ENCODE results near the gene MRPS26. TPM values are rescaled to one million over a fixed set of nuclear protein-coding genes. Genes with fewer than 3 reads are reported as not detected.

MRPS26 gene
- total and polyA plus RNA-seq, 2 of the 13 experiments (the other 11 are each of a cell fraction or from before 2014, with no cell fraction given): 89.8 to 187 TPM

DNA sequence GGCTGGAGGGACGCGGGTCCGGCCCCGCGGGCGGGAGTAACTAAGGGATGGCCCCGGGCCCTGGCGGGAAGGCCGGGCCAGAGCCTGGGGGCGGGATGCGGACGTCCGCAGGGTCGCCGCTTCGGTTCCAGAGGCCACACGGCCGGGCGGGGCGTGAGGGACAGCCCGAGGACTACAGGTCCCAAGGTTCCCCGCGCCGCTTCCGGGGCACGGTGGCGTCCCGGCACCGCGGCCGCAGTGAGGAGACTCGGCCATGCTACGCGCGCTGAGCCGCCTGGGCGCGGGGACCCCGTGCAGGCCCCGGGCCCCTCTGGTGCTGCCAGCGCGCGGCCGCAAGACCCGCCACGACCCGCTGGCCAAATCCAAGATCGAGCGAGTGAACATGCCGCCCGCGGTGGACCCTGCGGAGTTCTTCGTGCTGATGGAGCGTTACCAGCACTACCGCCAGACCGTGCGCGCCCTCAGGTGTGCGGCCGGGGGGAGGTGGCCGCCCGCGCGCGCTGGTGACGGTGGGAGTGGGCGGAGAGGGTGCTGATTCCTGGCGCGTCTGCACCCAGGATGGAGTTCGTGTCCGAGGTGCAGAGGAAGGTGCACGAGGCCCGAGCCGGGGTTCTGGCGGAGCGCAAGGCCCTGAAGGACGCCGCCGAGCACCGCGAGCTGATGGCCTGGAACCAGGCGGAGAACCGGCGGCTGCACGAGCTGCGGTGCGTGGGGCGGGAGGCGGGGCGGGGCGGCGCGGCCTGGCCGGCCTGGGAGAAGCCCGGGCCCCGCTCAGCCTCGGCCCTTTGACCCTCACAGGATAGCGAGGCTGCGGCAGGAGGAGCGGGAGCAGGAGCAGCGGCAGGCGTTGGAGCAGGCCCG is at the start of gene MRPS26 (continued):
- TF ChIP-seq, protein P1, sequence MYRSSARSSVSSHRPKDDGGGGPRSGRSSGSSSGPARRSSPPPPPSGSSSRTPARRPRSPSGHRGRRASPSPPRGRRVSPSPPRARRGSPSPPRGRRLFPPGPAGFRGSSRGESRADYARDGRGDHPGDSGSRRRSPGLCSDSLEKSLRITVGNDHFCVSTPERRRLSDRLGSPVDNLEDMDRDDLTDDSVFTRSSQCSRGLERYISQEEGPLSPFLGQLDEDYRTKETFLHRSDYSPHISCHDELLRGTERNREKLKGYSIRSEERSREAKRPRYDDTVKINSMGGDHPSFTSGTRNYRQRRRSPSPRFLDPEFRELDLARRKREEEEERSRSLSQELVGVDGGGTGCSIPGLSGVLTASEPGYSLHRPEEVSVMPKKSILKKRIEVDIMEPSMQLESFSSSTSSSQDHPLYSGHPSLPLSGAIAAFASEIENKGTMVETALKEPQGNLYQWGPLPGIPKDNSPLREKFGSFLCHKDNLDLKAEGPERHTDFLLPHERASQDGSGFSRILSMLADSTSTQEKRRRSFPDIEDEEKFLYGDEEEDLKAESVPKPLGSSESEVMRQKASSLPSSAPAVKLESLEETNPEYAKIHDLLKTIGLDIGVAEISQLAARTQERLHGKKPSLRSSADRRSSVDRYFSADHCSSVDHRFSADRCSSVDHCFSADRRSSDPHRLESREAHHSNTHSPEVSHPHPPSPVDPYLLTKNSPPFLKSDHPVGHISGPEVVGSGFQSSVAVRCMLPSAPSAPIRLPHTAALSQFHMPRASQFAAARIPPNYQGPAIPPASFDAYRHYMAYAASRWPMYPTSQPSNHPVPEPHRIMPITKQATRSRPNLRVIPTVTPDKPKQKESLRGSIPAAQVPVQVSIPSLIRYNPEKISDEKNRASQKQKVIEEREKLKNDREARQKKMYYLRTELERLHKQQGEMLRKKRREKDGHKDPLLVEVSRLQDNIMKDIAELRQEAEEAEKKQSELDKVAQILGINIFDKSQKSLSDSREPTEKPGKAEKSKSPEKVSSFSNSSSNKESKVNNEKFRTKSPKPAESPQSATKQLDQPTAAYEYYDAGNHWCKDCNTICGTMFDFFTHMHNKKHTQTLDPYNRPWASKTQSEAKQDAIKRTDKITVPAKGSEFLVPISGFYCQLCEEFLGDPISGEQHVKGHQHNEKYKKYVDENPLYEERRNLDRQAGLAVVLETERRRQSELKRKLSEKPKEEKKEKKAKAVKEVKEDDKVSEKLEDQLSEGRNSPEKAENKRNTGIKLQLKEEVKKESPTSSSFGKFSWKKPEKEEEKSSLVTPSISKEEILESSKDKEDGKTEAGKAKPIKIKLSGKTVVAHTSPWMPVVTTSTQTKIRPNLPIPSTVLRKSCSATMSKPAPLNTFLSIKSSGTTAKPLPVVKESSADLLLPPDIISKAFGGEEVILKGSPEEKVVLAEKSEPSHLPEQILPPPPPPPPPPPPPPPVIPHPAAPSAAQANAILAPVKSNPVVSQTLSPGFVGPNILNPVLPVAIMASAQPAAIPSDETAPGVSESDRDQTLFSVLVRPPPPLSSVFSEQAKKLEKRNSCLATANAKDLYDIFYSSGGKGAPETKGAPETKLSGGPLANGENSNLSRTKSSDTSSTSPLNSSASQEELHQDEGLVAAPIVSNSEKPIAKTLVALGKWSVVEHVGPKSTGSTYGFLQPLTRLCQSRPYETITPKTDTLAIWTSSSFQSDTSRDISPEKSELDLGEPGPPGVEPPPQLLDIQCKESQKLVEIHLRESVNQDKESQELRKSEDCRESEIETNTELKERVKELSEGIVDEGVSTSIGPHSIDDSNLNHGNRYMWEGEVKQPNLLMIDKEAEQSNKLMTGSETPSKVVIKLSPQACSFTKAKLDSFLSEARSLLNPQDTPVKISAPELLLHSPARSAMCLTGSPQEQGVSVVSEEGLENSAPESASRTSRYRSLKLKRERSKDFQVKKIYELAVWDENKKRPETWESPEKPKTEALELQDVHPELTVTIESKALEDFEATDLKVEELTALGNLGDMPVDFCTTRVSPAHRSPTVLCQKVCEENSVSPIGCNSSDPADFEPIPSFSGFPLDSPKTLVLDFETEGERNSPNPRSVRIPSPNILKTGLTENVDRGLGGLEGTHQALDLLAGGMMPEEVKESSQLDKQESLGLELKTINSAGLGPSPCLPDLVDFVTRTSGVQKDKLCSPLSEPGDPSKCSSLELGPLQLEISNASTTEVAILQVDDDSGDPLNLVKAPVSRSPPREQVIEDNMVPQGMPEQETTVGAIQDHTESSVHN (CRISPR knock-in tag; IDR thresholded peaks at IDR 0.05): peak; percentile 94
- TF ChIP-seq POGZ (CRISPR knock-in tag; IDR thresholded peaks at IDR 0.05) (peak; percentile 56), MIXL1 (CRISPR knock-in tag; IDR thresholded peaks at IDR 0.05) (0 out of 2 replicates have a peak, but pooled peaks have one; percentile 21), NR2C2 (CRISPR knock-in tag; IDR thresholded peaks at IDR 0.05; ENCODE audit: borderline replicate concordance) (peak; percentile 99), SRSF4 (IDR thresholded peaks at IDR 0.05; ENCODE audit: low read depth, low read length, poor library complexity, severe bottlenecking) (peak; percentile 70), ZNF460 (CRISPR knock-in tag; IDR thresholded peaks at IDR 0.05; ENCODE audit: borderline replicate concordance) (peak; percentile 63; the same call in 1 of the 2 replicates), REPIN1 (CRISPR knock-in tag; IDR thresholded peaks at IDR 0.05; ENCODE audit: borderline replicate concordance, low read depth) (peak; percentile 95), ZNF749 (CRISPR knock-in tag; IDR thresholded peaks at IDR 0.05; ENCODE audit: borderline replicate concordance) (peak; percentile 97), DNMT1 (CRISPR knock-in tag; IDR thresholded peaks at IDR 0.05) (peak; percentile 62), SNAPC2 (CRISPR knock-in tag; IDR thresholded peaks at IDR 0.05) (peak; percentile 89; the same call in 1 of the 2 replicates), GTF2F1 (IDR thresholded peaks at IDR 0.05; ENCODE audit: low read length) (no peak), ZNF607 (CRISPR knock-in tag; IDR thresholded peaks at IDR 0.05; ENCODE audit: borderline replicate concordance) (peak; percentile 97; the same call in 1 of the 2 replicates), ZFP37 (CRISPR knock-in tag; IDR thresholded peaks at IDR 0.05; ENCODE audit: borderline replicate concordance) (no peak; the same call in 1 of the 2 replicates), PTBP1 (IDR thresholded peaks at IDR 0.05; ENCODE audit: low read depth, low read length, poor library complexity, severe bottlenecking) (no peak), ZNF720 (CRISPR knock-in tag; IDR thresholded peaks at IDR 0.05) (peak; percentile 70; the same call in 1 of the 2 replicates)
- TF ChIP-seq, protein P2, sequence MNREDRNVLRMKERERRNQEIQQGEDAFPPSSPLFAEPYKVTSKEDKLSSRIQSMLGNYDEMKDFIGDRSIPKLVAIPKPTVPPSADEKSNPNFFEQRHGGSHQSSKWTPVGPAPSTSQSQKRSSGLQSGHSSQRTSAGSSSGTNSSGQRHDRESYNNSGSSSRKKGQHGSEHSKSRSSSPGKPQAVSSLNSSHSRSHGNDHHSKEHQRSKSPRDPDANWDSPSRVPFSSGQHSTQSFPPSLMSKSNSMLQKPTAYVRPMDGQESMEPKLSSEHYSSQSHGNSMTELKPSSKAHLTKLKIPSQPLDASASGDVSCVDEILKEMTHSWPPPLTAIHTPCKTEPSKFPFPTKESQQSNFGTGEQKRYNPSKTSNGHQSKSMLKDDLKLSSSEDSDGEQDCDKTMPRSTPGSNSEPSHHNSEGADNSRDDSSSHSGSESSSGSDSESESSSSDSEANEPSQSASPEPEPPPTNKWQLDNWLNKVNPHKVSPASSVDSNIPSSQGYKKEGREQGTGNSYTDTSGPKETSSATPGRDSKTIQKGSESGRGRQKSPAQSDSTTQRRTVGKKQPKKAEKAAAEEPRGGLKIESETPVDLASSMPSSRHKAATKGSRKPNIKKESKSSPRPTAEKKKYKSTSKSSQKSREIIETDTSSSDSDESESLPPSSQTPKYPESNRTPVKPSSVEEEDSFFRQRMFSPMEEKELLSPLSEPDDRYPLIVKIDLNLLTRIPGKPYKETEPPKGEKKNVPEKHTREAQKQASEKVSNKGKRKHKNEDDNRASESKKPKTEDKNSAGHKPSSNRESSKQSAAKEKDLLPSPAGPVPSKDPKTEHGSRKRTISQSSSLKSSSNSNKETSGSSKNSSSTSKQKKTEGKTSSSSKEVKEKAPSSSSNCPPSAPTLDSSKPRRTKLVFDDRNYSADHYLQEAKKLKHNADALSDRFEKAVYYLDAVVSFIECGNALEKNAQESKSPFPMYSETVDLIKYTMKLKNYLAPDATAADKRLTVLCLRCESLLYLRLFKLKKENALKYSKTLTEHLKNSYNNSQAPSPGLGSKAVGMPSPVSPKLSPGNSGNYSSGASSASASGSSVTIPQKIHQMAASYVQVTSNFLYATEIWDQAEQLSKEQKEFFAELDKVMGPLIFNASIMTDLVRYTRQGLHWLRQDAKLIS (CRISPR knock-in tag; IDR thresholded peaks at IDR 0.05): peak; percentile 65; the same call in 1 of the 2 replicates
